ENCODE results near the gene TLK1. TPM values are rescaled to one million over a fixed set of nuclear protein-coding genes. Genes with fewer than 3 reads are reported as not detected.

Gene TLK1
- total RNA-seq, 2 donors from 2014 or later, result 85.4 to 85.8 TPM

DNA sequence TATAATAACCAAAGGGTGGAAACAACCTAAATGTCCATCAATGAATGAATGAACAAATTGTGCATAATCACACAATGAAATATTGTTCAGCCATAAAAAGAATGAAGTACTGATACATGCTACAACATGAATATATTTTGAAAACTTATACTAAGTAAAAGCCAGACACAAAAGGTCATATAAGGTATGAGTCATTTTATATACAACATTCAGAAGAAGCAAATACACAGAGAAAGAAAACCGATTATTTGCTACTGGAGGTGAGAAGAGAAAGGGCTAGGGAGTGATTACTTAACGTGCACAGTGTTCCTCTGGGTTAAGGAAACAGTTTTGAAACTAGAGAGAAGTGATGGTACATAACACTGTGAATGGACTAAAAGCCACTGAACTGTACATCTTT is 126.4 kb downstream of the TLK1 start:
- Histone ChIP-seq H3K27me3 (ENCODE audit: control insufficient read depth, insufficient read depth, low read length, poor library complexity, severe bottlenecking) (no peaks in the 10 kb centered on the region), H3K4me3 (ENCODE audit: low read length) (no peak overlapping the region), H3K27ac (ENCODE audit: low read depth, low read length) (no peak overlapping the region), H3K9ac (ENCODE audit: extremely low read depth, low read length, poor library complexity, severe bottlenecking) (no peak overlapping the region), H3K9me3 (ENCODE audit: control insufficient read depth, low read length) (peaks cover 16% of the 10 kb centered on the region), H3K36me3 (ENCODE audit: control insufficient read depth, insufficient read depth, low read length) (peaks cover 95% of the 10 kb centered on the region), H3K4me1 (ENCODE audit: control insufficient read depth, insufficient read depth, low read length) (no peaks in the 10 kb centered on the region)
- no peaks in the 10 kb centered on the region for H3K27me3 Mint-ChIP-seq (ENCODE audit: insufficient read depth)
- no peaks in the 10 kb centered on the region for H3K4me1 Mint-ChIP-seq
- H3K36me3 Mint-ChIP-seq (ENCODE audit: low read depth), result peaks cover 82% of the 10 kb centered on the region
- 0 to 50% methylated on average over 1 to 2 of the region's 2 CpGs for WGBS, 2 experiments (ENCODE audit: insufficient coverage in 1 of 2, insufficient read length in 1 of 2)
- peaks cover 9% of the 10 kb centered on the region for H3K9me3 Mint-ChIP-seq
- no peak overlapping the region for H3K4me3 Mint-ChIP-seq
- TF ChIP-seq, protein P1, sequence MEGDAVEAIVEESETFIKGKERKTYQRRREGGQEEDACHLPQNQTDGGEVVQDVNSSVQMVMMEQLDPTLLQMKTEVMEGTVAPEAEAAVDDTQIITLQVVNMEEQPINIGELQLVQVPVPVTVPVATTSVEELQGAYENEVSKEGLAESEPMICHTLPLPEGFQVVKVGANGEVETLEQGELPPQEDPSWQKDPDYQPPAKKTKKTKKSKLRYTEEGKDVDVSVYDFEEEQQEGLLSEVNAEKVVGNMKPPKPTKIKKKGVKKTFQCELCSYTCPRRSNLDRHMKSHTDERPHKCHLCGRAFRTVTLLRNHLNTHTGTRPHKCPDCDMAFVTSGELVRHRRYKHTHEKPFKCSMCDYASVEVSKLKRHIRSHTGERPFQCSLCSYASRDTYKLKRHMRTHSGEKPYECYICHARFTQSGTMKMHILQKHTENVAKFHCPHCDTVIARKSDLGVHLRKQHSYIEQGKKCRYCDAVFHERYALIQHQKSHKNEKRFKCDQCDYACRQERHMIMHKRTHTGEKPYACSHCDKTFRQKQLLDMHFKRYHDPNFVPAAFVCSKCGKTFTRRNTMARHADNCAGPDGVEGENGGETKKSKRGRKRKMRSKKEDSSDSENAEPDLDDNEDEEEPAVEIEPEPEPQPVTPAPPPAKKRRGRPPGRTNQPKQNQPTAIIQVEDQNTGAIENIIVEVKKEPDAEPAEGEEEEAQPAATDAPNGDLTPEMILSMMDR (conservative IDR thresholded peaks at IDR 0.05), result no peak
- no peak for DNase-seq
- no peak overlapping the region for H3K27ac Mint-ChIP-seq

DNA sequence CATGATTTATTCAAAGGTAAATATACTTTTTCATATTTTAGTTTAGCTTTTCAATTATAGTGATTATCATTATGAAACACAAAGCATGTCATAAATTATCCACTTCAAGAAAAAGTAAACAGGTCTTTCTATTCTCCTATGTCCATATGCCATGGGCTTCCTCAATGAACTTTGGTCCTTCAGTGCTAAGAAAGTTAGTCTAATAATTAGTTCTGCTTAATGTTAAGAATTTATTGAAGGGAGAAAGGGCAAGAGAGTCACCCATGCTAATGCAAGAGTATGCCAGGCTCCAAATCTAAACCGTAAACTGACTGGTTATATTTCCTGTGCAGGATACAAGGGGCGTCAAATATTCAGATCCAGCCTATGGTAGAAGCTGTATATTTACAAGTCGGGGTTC is 135.5 kb downstream of the TLK1 start:
- H3K36me3 ChIP-seq (ENCODE audit: control insufficient read depth, insufficient read depth, low read length), result peaks cover 75% of the 10 kb centered on the region
- no peaks in the 10 kb centered on the region for H3K9me3 ChIP-seq (ENCODE audit: control insufficient read depth, low read length)
- no peaks in the 10 kb centered on the region for H3K4me1 ChIP-seq (ENCODE audit: control insufficient read depth, insufficient read depth, low read length)
- Mint-ChIP-seq H3K36me3 (ENCODE audit: low read depth) (peaks cover 37% of the 10 kb centered on the region), H3K27me3 (ENCODE audit: insufficient read depth) (no peaks in the 10 kb centered on the region), H3K27ac (no peak overlapping the region), H3K4me3 (no peak overlapping the region), H3K4me1 (peaks cover 5% of the 10 kb centered on the region), H3K9me3 (no peaks in the 10 kb centered on the region)
- no peak for DNase-seq
- H3K4me3 ChIP-seq (ENCODE audit: low read length), result no peak overlapping the region
- TF ChIP-seq, protein P1 (conservative IDR thresholded peaks at IDR 0.05), result no peak
- H3K9ac ChIP-seq (ENCODE audit: extremely low read depth, low read length, poor library complexity, severe bottlenecking), result no peak overlapping the region
- H3K27me3 ChIP-seq (ENCODE audit: control insufficient read depth, insufficient read depth, low read length, poor library complexity, severe bottlenecking), result no peaks in the 10 kb centered on the region
- H3K27ac ChIP-seq (ENCODE audit: low read depth, low read length), result no peak overlapping the region
- 93 to 97% methylated on average over 3 of the region's 3 CpGs for WGBS, 2 experiments (ENCODE audit: insufficient coverage in 1 of 2, insufficient read length in 1 of 2)

DNA sequence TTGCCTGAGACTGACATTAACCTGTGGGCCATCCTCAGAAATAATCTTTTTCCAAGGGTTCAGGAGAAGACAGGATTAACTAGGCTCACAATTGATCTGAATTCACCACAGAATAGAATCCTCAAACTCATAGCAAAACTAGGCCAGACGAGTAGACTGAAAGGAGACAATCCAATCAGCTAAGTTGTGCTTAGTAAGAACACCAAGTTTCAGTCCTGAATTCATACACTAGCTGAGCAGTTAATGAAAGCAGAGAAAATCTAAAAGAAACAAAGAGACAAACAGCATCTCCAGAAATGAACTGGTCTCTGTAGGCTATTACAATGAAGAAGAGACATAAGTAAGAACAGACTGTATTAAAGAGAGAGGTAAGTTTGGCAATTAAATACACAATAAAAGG is 142.2 kb downstream of the TLK1 start:
- H3K27me3 Mint-ChIP-seq (ENCODE audit: insufficient read depth), result no peaks in the 10 kb centered on the region
- H3K4me1 Mint-ChIP-seq, result peaks cover 11% of the 10 kb centered on the region
- DNase-seq, result no peak
- H3K4me3 ChIP-seq (ENCODE audit: low read length), result no peak overlapping the region
- H3K36me3 Mint-ChIP-seq (ENCODE audit: low read depth), result peaks cover 42% of the 10 kb centered on the region
- no peaks in the 10 kb centered on the region for H3K9me3 Mint-ChIP-seq
- H3K9ac ChIP-seq (ENCODE audit: extremely low read depth, low read length, poor library complexity, severe bottlenecking), result no peak overlapping the region
- H3K27ac ChIP-seq (ENCODE audit: low read depth, low read length), result no peak overlapping the region
- no peaks in the 10 kb centered on the region for H3K27me3 ChIP-seq (ENCODE audit: control insufficient read depth, insufficient read depth, low read length, poor library complexity, severe bottlenecking)
- H3K9me3 ChIP-seq (ENCODE audit: control insufficient read depth, low read length), result no peaks in the 10 kb centered on the region
- WGBS, 2 experiments (ENCODE audit: insufficient coverage in 1 of 2, insufficient read length in 1 of 2), result 93% methylated on average over 1 of the region's 1 CpG; no CpG with 5 or more reads in 1 of the 2 experiments
- H3K4me1 ChIP-seq (ENCODE audit: control insufficient read depth, insufficient read depth, low read length), result no peaks in the 10 kb centered on the region
- TF ChIP-seq, protein P1 (conservative IDR thresholded peaks at IDR 0.05), result no peak
- peak overlapping the region; percentile 67 for H3K27ac Mint-ChIP-seq
- H3K36me3 ChIP-seq (ENCODE audit: control insufficient read depth, insufficient read depth, low read length), result peaks cover 36% of the 10 kb centered on the region
- H3K4me3 Mint-ChIP-seq, result no peak overlapping the region

Data from endodermal cell (in vitro differentiated cells).